ENCODE measurements around the gene PIGR.

PIGR gene

GRCh38 chr1:206960676-206961386, 14.6 kb upstream of the PIGR start:
- no peak for DNase-seq

GRCh38 chr1:206958144-206958543, 11.9 kb upstream of the PIGR start:
- DNase-seq: no peak

GRCh38 chr1:206957639-206958038, 11.4 kb upstream of the PIGR start:
- no peak for DNase-seq

GRCh38 chr1:206955476-206956451, 9.5 kb upstream of the PIGR start:
- DNase-seq: no peak

- no peak for DNase-seq
These were observed 8.4 kb upstream of the PIGR start for GRCh38 chr1:206954459-206955342.

- no peak for DNase-seq
These were observed 7.4 kb upstream of the PIGR start for GRCh38 chr1:206953626-206954025.

- no peak for DNase-seq
These were observed 6.9 kb upstream of the PIGR start for GRCh38 chr1:206953126-206953525.

GRCh38 chr1:206952171-206952570, 5.9 kb upstream of the PIGR start:
- DNase-seq: no peak

- no peak for DNase-seq
These were observed 5.2 kb upstream of the PIGR start for GRCh38 chr1:206951318-206952100.

GRCh38 chr1:206949641-206950040, 3.4 kb upstream of the PIGR start:
- DNase-seq: no peak

GRCh38 chr1:206949208-206949607, 2.9 kb upstream of the PIGR start:
- peak in 4 of 56 donors; percentile 4 to 50 (median 17) for DNase-seq

- DNase-seq: no peak
These were observed 989 bp upstream of the PIGR start for GRCh38 chr1:206947255-206947654.

GRCh38 chr1:206945779-206946178, 487 bp downstream of the PIGR start:
- no peak for DNase-seq

- DNase-seq: no peak
These were observed 1.6 kb downstream of the PIGR start for GRCh38 chr1:206944703-206945102.

- no peak for DNase-seq
These were observed 4.4 kb downstream of the PIGR start for GRCh38 chr1:206941766-206942418.

GRCh38 chr1:206940588-206940936, 5.7 kb downstream of the PIGR start:
- DNase-seq: no peak

- DNase-seq: no peak
These were observed 6.3 kb downstream of the PIGR start for GRCh38 chr1:206939841-206940587.

- DNase-seq: no peak
These were observed 7.1 kb downstream of the PIGR start for GRCh38 chr1:206939131-206939530.

- no peak for DNase-seq
These were observed 8.8 kb downstream of the PIGR start for GRCh38 chr1:206937425-206937824.
